Measurements from ENCODE around the gene TMEM179.

Gene TMEM179

DNA sequence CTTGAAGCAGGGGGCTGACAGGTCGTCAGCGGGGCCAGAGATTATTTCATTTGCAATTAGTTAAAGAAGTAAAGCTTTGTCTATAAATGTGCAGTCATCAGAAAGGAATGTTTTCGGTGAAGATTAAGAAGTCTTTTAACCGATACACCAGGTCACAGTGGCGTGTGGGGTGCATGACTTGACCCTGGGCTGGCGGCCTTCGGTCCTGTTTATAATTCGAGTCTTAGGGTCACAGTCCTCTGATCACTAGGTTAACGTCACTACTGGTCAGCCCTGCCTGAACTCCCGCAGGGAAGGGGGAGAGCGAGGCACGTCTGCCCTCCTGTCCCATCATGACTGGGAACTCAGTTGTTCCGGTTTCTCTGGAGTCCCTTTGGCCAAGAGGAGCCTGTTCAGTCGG, 30.0 kb downstream of the TMEM179 start:
- Histone ChIP-seq H4K20me1 (ENCODE audit: insufficient read depth, low read length) (no peaks in the 10 kb centered on the region), H3K27ac (ENCODE audit: low read length) (no peak overlapping the region), H3K9ac (ENCODE audit: low read length) (no peak overlapping the region), H3K4me3 (ENCODE audit: low read length) (no peak overlapping the region), H3K79me2 (ENCODE audit: low read length) (no peaks in the 10 kb centered on the region), H3K36me3 (replicated peaks; ENCODE audit: low read depth, low read length) (no peaks in the 10 kb centered on the region), H2AFZ (ENCODE audit: low read depth, low read length) (no peak overlapping the region), H3K4me1 (ENCODE audit: low read length) (no peaks in the 10 kb centered on the region), H3K4me2 (ENCODE audit: low read length) (no peak overlapping the region), H3K9me3 (ENCODE audit: insufficient read depth, low read length) (no peaks in the 10 kb centered on the region), H3K27me3 (ENCODE audit: low read depth, low read length) (no peaks in the 10 kb centered on the region)
- no peak for TF ChIP-seq EZH2phosphoT487 (IDR thresholded peaks at IDR 0.05; ENCODE audit: low read depth)
- TF ChIP-seq, protein P1, sequence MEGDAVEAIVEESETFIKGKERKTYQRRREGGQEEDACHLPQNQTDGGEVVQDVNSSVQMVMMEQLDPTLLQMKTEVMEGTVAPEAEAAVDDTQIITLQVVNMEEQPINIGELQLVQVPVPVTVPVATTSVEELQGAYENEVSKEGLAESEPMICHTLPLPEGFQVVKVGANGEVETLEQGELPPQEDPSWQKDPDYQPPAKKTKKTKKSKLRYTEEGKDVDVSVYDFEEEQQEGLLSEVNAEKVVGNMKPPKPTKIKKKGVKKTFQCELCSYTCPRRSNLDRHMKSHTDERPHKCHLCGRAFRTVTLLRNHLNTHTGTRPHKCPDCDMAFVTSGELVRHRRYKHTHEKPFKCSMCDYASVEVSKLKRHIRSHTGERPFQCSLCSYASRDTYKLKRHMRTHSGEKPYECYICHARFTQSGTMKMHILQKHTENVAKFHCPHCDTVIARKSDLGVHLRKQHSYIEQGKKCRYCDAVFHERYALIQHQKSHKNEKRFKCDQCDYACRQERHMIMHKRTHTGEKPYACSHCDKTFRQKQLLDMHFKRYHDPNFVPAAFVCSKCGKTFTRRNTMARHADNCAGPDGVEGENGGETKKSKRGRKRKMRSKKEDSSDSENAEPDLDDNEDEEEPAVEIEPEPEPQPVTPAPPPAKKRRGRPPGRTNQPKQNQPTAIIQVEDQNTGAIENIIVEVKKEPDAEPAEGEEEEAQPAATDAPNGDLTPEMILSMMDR (IDR thresholded peaks at IDR 0.05; ENCODE audit: low read depth, low read length): no peak

GRCh38 chr14:104573930-104574329, 30.6 kb downstream of the TMEM179 start:
- Histone ChIP-seq H3K27ac (ENCODE audit: low read length) (no peak overlapping the region), H4K20me1 (ENCODE audit: insufficient read depth, low read length) (no peaks in the 10 kb centered on the region), H3K9ac (ENCODE audit: low read length) (no peak overlapping the region), H2AFZ (ENCODE audit: low read depth, low read length) (no peak overlapping the region), H3K79me2 (ENCODE audit: low read length) (no peaks in the 10 kb centered on the region), H3K4me2 (ENCODE audit: low read length) (no peak overlapping the region), H3K36me3 (replicated peaks; ENCODE audit: low read depth, low read length) (no peaks in the 10 kb centered on the region), H3K4me3 (ENCODE audit: low read length) (no peak overlapping the region), H3K4me1 (ENCODE audit: low read length) (no peaks in the 10 kb centered on the region), H3K9me3 (ENCODE audit: insufficient read depth, low read length) (no peaks in the 10 kb centered on the region), H3K27me3 (ENCODE audit: low read depth, low read length) (no peaks in the 10 kb centered on the region)
- TF ChIP-seq, protein P1 (IDR thresholded peaks at IDR 0.05; ENCODE audit: low read depth, low read length): no peak
- no peak for TF ChIP-seq EZH2phosphoT487 (IDR thresholded peaks at IDR 0.05; ENCODE audit: low read depth)

DNA sequence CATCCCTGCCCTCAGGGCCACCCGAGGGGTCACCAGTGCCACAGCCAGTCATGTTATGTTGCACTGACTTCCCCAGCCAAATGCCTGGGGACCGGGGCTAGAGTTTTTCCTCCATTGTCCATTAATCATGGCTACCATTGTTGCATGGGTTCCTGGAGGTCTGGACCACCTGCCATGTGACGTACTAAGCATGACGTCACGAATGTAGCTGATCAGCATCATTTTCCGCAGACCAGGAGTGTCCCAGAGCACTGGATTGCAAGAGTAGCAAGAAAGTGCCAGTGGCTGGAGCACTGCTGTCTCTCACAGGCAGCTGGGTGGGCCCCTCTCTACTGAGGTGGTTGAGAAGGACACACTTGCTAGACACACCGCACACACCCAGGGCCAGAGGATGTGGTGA, 31.9 kb downstream of the TMEM179 start:
- no peak overlapping the region for H3K9ac ChIP-seq (ENCODE audit: low read length)
- no peaks in the 10 kb centered on the region for H3K36me3 ChIP-seq (replicated peaks; ENCODE audit: low read depth, low read length)
- no peak overlapping the region for H3K27ac ChIP-seq (ENCODE audit: low read length)
- no peaks in the 10 kb centered on the region for H3K79me2 ChIP-seq (ENCODE audit: low read length)
- H3K4me2 ChIP-seq (ENCODE audit: low read length): no peak overlapping the region
- H3K9me3 ChIP-seq (ENCODE audit: insufficient read depth, low read length): no peaks in the 10 kb centered on the region
- no peaks in the 10 kb centered on the region for H3K27me3 ChIP-seq (ENCODE audit: low read depth, low read length)
- TF ChIP-seq EZH2phosphoT487 (IDR thresholded peaks at IDR 0.05; ENCODE audit: low read depth): no peak
- TF ChIP-seq, protein P1 (IDR thresholded peaks at IDR 0.05; ENCODE audit: low read depth, low read length): no peak
- no peak overlapping the region for H3K4me3 ChIP-seq (ENCODE audit: low read length)
- no peaks in the 10 kb centered on the region for H3K4me1 ChIP-seq (ENCODE audit: low read length)
- no peak overlapping the region for H2AFZ ChIP-seq (ENCODE audit: low read depth, low read length)
- no peaks in the 10 kb centered on the region for H4K20me1 ChIP-seq (ENCODE audit: insufficient read depth, low read length)

DNA sequence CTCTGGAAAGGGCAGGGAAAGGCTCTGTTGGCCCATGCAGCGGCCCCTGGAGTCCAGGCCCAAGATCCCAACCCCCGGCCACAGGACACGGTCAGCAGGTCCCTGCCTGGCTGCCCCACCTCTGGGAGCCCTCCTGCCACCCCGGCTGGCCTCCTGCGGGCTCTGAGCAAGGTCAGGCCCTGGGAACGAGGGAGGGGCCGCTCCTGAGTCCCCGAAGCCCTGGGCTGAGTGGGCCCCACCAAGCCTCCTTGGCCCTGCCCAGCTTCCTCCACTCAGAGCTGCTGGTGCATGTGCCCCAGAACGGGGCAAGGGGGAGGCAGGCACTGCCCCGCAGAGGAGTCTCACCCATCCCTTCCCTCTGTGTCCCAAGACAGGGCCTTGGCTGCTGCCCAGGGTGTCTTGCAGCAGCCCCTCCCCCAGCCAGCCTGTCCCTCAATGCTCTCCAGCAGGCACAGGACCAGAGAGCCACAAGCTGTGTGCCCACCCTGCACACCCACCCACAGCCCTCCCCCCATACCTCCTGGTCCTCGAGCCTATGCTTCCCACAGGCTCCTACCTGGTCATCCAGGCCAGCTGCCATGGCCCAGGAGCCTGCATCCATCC, 32.4 kb downstream of the TMEM179 start:
- TF ChIP-seq, protein P1 (IDR thresholded peaks at IDR 0.05; ENCODE audit: low read depth, low read length): no peak
- no peak for TF ChIP-seq EZH2phosphoT487 (IDR thresholded peaks at IDR 0.05; ENCODE audit: low read depth)
- H3K4me1 ChIP-seq (ENCODE audit: low read length): no peaks in the 10 kb centered on the region
- H3K4me2 ChIP-seq (ENCODE audit: low read length): no peak overlapping the region

More for the DNA sequence above, 32.4 kb downstream of the TMEM179 start:
- Histone ChIP-seq H3K4me3 (ENCODE audit: low read length) (no peak overlapping the region), H3K36me3 (replicated peaks; ENCODE audit: low read depth, low read length) (no peaks in the 10 kb centered on the region), H3K27me3 (ENCODE audit: low read depth, low read length) (no peaks in the 10 kb centered on the region), H3K27ac (ENCODE audit: low read length) (no peak overlapping the region), H3K79me2 (ENCODE audit: low read length) (no peaks in the 10 kb centered on the region), H3K9me3 (ENCODE audit: insufficient read depth, low read length) (no peaks in the 10 kb centered on the region), H4K20me1 (ENCODE audit: insufficient read depth, low read length) (no peaks in the 10 kb centered on the region), H3K9ac (ENCODE audit: low read length) (no peak overlapping the region), H2AFZ (ENCODE audit: low read depth, low read length) (no peak overlapping the region)
